ENCODE measurements around the gene NPAS1. TPM values are rescaled to one million over a fixed set of nuclear protein-coding genes. Genes with fewer than 3 reads are reported as not detected.

NPAS1 gene
- total RNA-seq, 1 experiment from 2014 or later = 2.8 TPM

DNA sequence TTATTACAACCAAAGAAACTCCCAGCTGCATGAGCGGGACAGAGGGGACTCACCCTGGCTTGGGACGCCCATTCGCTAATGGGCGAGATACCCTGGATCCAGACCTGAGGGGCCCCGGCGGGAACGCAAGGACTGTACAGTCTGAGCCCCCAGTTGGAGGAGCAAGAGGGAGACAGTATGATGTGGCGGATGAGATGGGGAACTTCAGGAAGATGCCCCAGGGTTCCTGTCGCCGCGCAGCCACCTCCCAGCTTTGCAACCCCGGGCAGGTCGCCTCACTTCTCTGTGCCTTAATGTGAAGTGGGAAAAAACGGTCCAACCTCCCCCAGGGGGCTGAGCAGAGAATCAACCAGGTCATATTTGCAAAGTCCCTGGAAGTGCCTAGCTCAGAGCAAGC lies 2.5 kb downstream of the NPAS1 start:
- Mint-ChIP-seq H3K27me3 (ENCODE audit: insufficient read depth, unreplicated experiment) (peaks cover 4% of the 10 kb centered on the region), H3K27ac (ENCODE audit: unreplicated experiment) (no peak overlapping the region), H3K9me3 (ENCODE audit: unreplicated experiment) (no peaks in the 10 kb centered on the region), H3K4me1 (ENCODE audit: low read depth, unreplicated experiment) (no peaks in the 10 kb centered on the region), H3K36me3 (ENCODE audit: insufficient read depth, unreplicated experiment) (peaks cover 4% of the 10 kb centered on the region), H3K4me3 (ENCODE audit: unreplicated experiment) (peak overlapping the region; percentile 82)
- H3K36me3 ChIP-seq (ENCODE audit: control insufficient read depth, insufficient read depth, low read length) = no peaks in the 10 kb centered on the region
- H3K4me3 ChIP-seq (ENCODE audit: low read depth, low read length) = no peak overlapping the region
- intact Hi-C loops (cut with micrococcal nuclease; ENCODE audit: unreplicated experiment) = no loop called here
- H3K27me3 ChIP-seq (replicated peaks; ENCODE audit: control insufficient read depth, insufficient read depth, low read length) = peaks cover 1% of the 10 kb centered on the region
- TF ChIP-seq, protein P1, sequence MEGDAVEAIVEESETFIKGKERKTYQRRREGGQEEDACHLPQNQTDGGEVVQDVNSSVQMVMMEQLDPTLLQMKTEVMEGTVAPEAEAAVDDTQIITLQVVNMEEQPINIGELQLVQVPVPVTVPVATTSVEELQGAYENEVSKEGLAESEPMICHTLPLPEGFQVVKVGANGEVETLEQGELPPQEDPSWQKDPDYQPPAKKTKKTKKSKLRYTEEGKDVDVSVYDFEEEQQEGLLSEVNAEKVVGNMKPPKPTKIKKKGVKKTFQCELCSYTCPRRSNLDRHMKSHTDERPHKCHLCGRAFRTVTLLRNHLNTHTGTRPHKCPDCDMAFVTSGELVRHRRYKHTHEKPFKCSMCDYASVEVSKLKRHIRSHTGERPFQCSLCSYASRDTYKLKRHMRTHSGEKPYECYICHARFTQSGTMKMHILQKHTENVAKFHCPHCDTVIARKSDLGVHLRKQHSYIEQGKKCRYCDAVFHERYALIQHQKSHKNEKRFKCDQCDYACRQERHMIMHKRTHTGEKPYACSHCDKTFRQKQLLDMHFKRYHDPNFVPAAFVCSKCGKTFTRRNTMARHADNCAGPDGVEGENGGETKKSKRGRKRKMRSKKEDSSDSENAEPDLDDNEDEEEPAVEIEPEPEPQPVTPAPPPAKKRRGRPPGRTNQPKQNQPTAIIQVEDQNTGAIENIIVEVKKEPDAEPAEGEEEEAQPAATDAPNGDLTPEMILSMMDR (IDR thresholded peaks at IDR 0.05; ENCODE audit: insufficient read depth in 1 of 2, low read depth in 1 of 2, low read length in 1 of 2, severe bottlenecking in 1 of 2, unreplicated experiment in 1 of 2) = no peak
- peaks cover 8% of the 10 kb centered on the region; the same call in 1 of the 2 replicates for H3K4me1 ChIP-seq
- H3K9me3 ChIP-seq = no peaks in the 10 kb centered on the region
- DNase-seq = no peak
- BruUV-seq (replicated peaks) = no TSS peak
- CTCF ChIA-PET = interaction anchor here (1.2 kb wide), 1 partner anchor 14 kb away, joined by 3 read pairs; no protein-coding TSS in a partner anchor
- POLR2A ChIA-PET = interaction anchor here (1.8 kb wide), 1 partner anchor 91 kb away, joined by 5 read pairs; the partner anchor contains the start of gene ZC3H4

DNA sequence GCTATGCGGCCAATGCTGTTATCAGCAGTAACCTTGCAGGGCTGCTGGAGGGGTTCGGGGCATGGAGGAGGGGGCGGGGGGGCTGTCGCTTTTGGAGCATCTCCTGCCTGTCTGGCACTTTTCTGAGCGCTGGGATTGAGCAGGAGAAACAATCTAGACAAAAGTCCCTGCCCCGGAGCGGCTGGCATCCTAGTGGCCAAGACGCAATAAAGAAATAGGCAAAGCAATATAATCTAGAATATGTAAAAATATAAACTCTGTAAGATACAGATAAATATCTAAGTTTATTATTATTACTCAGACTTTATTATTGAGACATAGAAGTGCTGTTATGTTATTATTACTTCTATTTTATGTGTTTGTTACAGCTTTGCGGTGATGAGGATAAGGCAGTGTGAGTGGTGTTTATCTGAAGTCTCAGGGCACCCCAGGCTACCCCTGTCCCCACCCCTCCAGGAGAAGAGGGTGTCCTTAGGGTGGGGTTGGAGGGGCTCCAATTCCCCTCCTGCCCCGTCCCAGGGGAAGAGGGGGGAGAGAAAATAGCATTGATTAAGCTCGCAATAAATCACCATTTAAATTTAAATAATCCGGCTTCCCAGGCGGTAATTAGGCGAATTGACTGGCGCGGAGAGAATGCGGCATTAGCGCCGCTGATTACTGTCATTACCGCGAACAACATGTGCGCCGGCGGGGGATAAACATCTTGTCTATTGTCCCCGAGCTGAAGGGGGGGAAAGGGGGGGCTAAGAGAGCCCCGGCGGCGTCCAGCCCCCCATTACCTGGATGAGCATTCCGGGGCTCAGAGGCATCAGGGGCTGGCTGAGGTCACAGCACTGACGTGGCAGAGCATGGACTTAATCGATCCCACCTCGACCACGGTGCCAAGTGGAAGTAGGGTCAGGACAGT lies 3.2 kb downstream of the NPAS1 start:
- Mint-ChIP-seq H3K36me3 (ENCODE audit: insufficient read depth, unreplicated experiment) (peaks cover 5% of the 10 kb centered on the region), H3K27ac (ENCODE audit: unreplicated experiment) (no peak overlapping the region), H3K27me3 (ENCODE audit: insufficient read depth, unreplicated experiment) (peaks cover 9% of the 10 kb centered on the region), H3K4me1 (ENCODE audit: low read depth, unreplicated experiment) (no peaks in the 10 kb centered on the region), H3K9me3 (ENCODE audit: unreplicated experiment) (no peaks in the 10 kb centered on the region), H3K4me3 (ENCODE audit: unreplicated experiment) (peak overlapping the region; percentile 38)
- Histone ChIP-seq H3K4me3 (ENCODE audit: low read depth, low read length) (no peak overlapping the region), H3K4me1 (peaks cover 8% of the 10 kb centered on the region; the same call in 1 of the 2 replicates), H3K36me3 (ENCODE audit: control insufficient read depth, insufficient read depth, low read length) (no peaks in the 10 kb centered on the region), H3K9me3 (no peaks in the 10 kb centered on the region), H3K27me3 (replicated peaks; ENCODE audit: control insufficient read depth, insufficient read depth, low read length) (peaks cover 1% of the 10 kb centered on the region)
- no peak for DNase-seq
- TF ChIP-seq, protein P1 (IDR thresholded peaks at IDR 0.05; ENCODE audit: insufficient read depth in 1 of 2, low read depth in 1 of 2, low read length in 1 of 2, severe bottlenecking in 1 of 2, unreplicated experiment in 1 of 2) = no peak
- BruUV-seq (replicated peaks) = no TSS peak
- ChIA-PET POLR2A (no interaction called here), CTCF (interaction anchor here (1.0 kb wide), 1 partner anchor 10 kb away, joined by 4 read pairs; no protein-coding TSS in a partner anchor)
- intact Hi-C loops (cut with micrococcal nuclease; ENCODE audit: unreplicated experiment) = no loop called here

DNA sequence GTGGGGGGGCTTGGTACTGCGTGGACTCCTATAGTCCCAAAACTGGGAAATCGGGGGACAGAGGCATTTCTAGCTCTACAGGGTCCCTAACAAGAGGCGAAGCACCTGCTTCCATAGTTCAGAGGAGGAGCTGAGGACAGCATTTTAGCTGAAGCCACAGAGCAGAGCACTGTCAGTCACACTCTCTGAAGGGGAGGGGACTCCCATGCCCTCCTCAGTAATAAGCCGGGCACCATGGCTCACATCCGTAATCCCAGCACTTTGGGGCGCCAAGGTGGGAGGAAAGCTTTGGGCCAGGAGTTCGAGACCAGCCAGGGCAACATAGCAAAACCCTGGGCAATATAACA lies 3.8 kb downstream of the NPAS1 start:
- ChIA-PET POLR2A (no interaction called here), CTCF (interaction anchor here (1.0 kb wide), 1 partner anchor 10 kb away, joined by 4 read pairs; no protein-coding TSS in a partner anchor)
- H3K4me1 Mint-ChIP-seq (ENCODE audit: low read depth, unreplicated experiment) = no peaks in the 10 kb centered on the region
- peaks cover 1% of the 10 kb centered on the region for H3K27me3 ChIP-seq (replicated peaks; ENCODE audit: control insufficient read depth, insufficient read depth, low read length)
- no TSS peak for BruUV-seq (replicated peaks)
- no peak overlapping the region for H3K4me3 ChIP-seq (ENCODE audit: low read depth, low read length)
- peaks cover 9% of the 10 kb centered on the region for H3K27me3 Mint-ChIP-seq (ENCODE audit: insufficient read depth, unreplicated experiment)
- no peak overlapping the region for H3K27ac Mint-ChIP-seq (ENCODE audit: unreplicated experiment)
- TF ChIP-seq, protein P1 (IDR thresholded peaks at IDR 0.05; ENCODE audit: insufficient read depth in 1 of 2, low read depth in 1 of 2, low read length in 1 of 2, severe bottlenecking in 1 of 2, unreplicated experiment in 1 of 2) = no peak
- H3K4me1 ChIP-seq = peaks cover 8% of the 10 kb centered on the region; the same call in 1 of the 2 replicates
- intact Hi-C loops (cut with micrococcal nuclease; ENCODE audit: unreplicated experiment) = no loop called here
- no peaks in the 10 kb centered on the region for H3K9me3 ChIP-seq
- peak overlapping the region; percentile 38 for H3K4me3 Mint-ChIP-seq (ENCODE audit: unreplicated experiment)
- DNase-seq = no peak
- H3K36me3 Mint-ChIP-seq (ENCODE audit: insufficient read depth, unreplicated experiment) = peaks cover 10% of the 10 kb centered on the region
- H3K9me3 Mint-ChIP-seq (ENCODE audit: unreplicated experiment) = no peaks in the 10 kb centered on the region
- H3K36me3 ChIP-seq (ENCODE audit: control insufficient read depth, insufficient read depth, low read length) = no peaks in the 10 kb centered on the region
